ENCODE data around the gene ODAD2.

The ODAD2 gene

GRCh38 chr10:27878281-27878680 is 120.6 kb downstream of the ODAD2 start:
- DNase-seq (ENCODE audit: insufficient read length, low spot score) (no peak), FAIRE-seq (no peak)
- TF ChIP-seq POU2F2 (IDR thresholded peaks at IDR 0.05; ENCODE audit: low read depth, low read length): no peak
- TF ChIP-seq PAX5 (IDR thresholded peaks at IDR 0.05; ENCODE audit: insufficient read depth, low read length, severe bottlenecking): no peak
- TF ChIP-seq TAF1 (IDR thresholded peaks at IDR 0.05; ENCODE audit: low read depth, low read length): no peak
- no peak for TF ChIP-seq POLR2AphosphoS5 (IDR thresholded peaks at IDR 0.05; ENCODE audit: low read depth, low read length)
- no peak for TF ChIP-seq POLR2A (IDR thresholded peaks at IDR 0.05; ENCODE audit: low read depth, low read length)
- no peak for TF ChIP-seq SPI1 (IDR thresholded peaks at IDR 0.05; ENCODE audit: low read depth, low read length)

GRCh38 chr10:27865221-27865635 is 133.7 kb downstream of the ODAD2 start:
- FAIRE-seq (no peak), DNase-seq (ENCODE audit: insufficient read length, low spot score) (no peak)
- TF ChIP-seq POLR2AphosphoS5 (IDR thresholded peaks at IDR 0.05; ENCODE audit: low read depth, low read length) (no peak), POU2F2 (IDR thresholded peaks at IDR 0.05; ENCODE audit: low read depth, low read length) (no peak), PAX5 (IDR thresholded peaks at IDR 0.05; ENCODE audit: insufficient read depth, low read length, severe bottlenecking) (no peak), POLR2A (IDR thresholded peaks at IDR 0.05; ENCODE audit: low read depth, low read length) (no peak), SPI1 (IDR thresholded peaks at IDR 0.05; ENCODE audit: low read depth, low read length) (no peak), TAF1 (IDR thresholded peaks at IDR 0.05; ENCODE audit: low read depth, low read length) (no peak)

GRCh38 chr10:27861781-27862180 is 137.1 kb downstream of the ODAD2 start:
- TF ChIP-seq POLR2AphosphoS5 (IDR thresholded peaks at IDR 0.05; ENCODE audit: low read depth, low read length) (no peak), POU2F2 (IDR thresholded peaks at IDR 0.05; ENCODE audit: low read depth, low read length) (no peak), SPI1 (IDR thresholded peaks at IDR 0.05; ENCODE audit: low read depth, low read length) (no peak)
- DNase-seq (ENCODE audit: insufficient read length, low spot score) (no peak), FAIRE-seq (no peak)

GRCh38 chr10:27857616-27858015 is 141.3 kb downstream of the ODAD2 start:
- DNase-seq (ENCODE audit: insufficient read length, low spot score) (no peak), FAIRE-seq (no peak)
- TF ChIP-seq TAF1 (IDR thresholded peaks at IDR 0.05; ENCODE audit: low read depth, low read length) (no peak), POU2F2 (IDR thresholded peaks at IDR 0.05; ENCODE audit: low read depth, low read length) (no peak), POLR2A (IDR thresholded peaks at IDR 0.05; ENCODE audit: low read depth, low read length) (no peak), PAX5 (IDR thresholded peaks at IDR 0.05; ENCODE audit: insufficient read depth, low read length, severe bottlenecking) (no peak), POLR2AphosphoS5 (IDR thresholded peaks at IDR 0.05; ENCODE audit: low read depth, low read length) (no peak), SPI1 (IDR thresholded peaks at IDR 0.05; ENCODE audit: low read depth, low read length) (no peak)

GRCh38 chr10:27844223-27844622 is 154.7 kb downstream of the ODAD2 start:
- DNase-seq (ENCODE audit: insufficient read length, low spot score): no peak
- FAIRE-seq: no peak
- TF ChIP-seq TAF1 (IDR thresholded peaks at IDR 0.05; ENCODE audit: low read depth, low read length) (no peak), SPI1 (IDR thresholded peaks at IDR 0.05; ENCODE audit: low read depth, low read length) (no peak), POU2F2 (IDR thresholded peaks at IDR 0.05; ENCODE audit: low read depth, low read length) (no peak), POLR2A (IDR thresholded peaks at IDR 0.05; ENCODE audit: low read depth, low read length) (no peak), POLR2AphosphoS5 (IDR thresholded peaks at IDR 0.05; ENCODE audit: low read depth, low read length) (no peak), PAX5 (IDR thresholded peaks at IDR 0.05; ENCODE audit: insufficient read depth, low read length, severe bottlenecking) (no peak)

- no peak for FAIRE-seq
- no peak for DNase-seq (ENCODE audit: insufficient read length, low spot score)
- TF ChIP-seq TAF1 (IDR thresholded peaks at IDR 0.05; ENCODE audit: low read depth, low read length): no peak
Measured at GRCh38 chr10:27838901-27839300, 160.0 kb downstream of the ODAD2 start.

GRCh38 chr10:27838361-27838760 is 160.5 kb downstream of the ODAD2 start:
- TF ChIP-seq POU2F2 (IDR thresholded peaks at IDR 0.05; ENCODE audit: low read depth, low read length) (no peak), SPI1 (IDR thresholded peaks at IDR 0.05; ENCODE audit: low read depth, low read length) (no peak), POLR2AphosphoS5 (IDR thresholded peaks at IDR 0.05; ENCODE audit: low read depth, low read length) (no peak), POLR2A (IDR thresholded peaks at IDR 0.05; ENCODE audit: low read depth, low read length) (no peak), PAX5 (IDR thresholded peaks at IDR 0.05; ENCODE audit: insufficient read depth, low read length, severe bottlenecking) (no peak), TAF1 (IDR thresholded peaks at IDR 0.05; ENCODE audit: low read depth, low read length) (no peak)
- no peak for DNase-seq (ENCODE audit: insufficient read length, low spot score)
- FAIRE-seq: no peak

GRCh38 chr10:27834476-27834875 is 164.4 kb downstream of the ODAD2 start:
- FAIRE-seq: no peak
- DNase-seq (ENCODE audit: insufficient read length, low spot score): no peak
- TF ChIP-seq SPI1 (IDR thresholded peaks at IDR 0.05; ENCODE audit: low read depth, low read length) (no peak), POLR2AphosphoS5 (IDR thresholded peaks at IDR 0.05; ENCODE audit: low read depth, low read length) (no peak), TAF1 (IDR thresholded peaks at IDR 0.05; ENCODE audit: low read depth, low read length) (no peak), POLR2A (IDR thresholded peaks at IDR 0.05; ENCODE audit: low read depth, low read length) (no peak)

- TF ChIP-seq POU2F2 (IDR thresholded peaks at IDR 0.05; ENCODE audit: low read depth, low read length) (no peak), PAX5 (IDR thresholded peaks at IDR 0.05; ENCODE audit: insufficient read depth, low read length, severe bottlenecking) (no peak), POLR2AphosphoS5 (IDR thresholded peaks at IDR 0.05; ENCODE audit: low read depth, low read length) (no peak), TAF1 (IDR thresholded peaks at IDR 0.05; ENCODE audit: low read depth, low read length) (no peak)
- FAIRE-seq: no peak
- no peak for DNase-seq (ENCODE audit: insufficient read length, low spot score)
Measured at GRCh38 chr10:27833792-27834191, 165.1 kb downstream of the ODAD2 start.

- FAIRE-seq: no peak
- TF ChIP-seq PAX5 (IDR thresholded peaks at IDR 0.05; ENCODE audit: insufficient read depth, low read length, severe bottlenecking) (no peak), POU2F2 (IDR thresholded peaks at IDR 0.05; ENCODE audit: low read depth, low read length) (no peak), SPI1 (IDR thresholded peaks at IDR 0.05; ENCODE audit: low read depth, low read length) (no peak)
- DNase-seq (ENCODE audit: insufficient read length, low spot score): no peak
Measured at GRCh38 chr10:27832826-27833225, 166.1 kb downstream of the ODAD2 start.

GRCh38 chr10:27826369-27826768 is 172.5 kb downstream of the ODAD2 start:
- FAIRE-seq: no peak
- TF ChIP-seq POLR2A (IDR thresholded peaks at IDR 0.05; ENCODE audit: low read depth, low read length) (no peak), TAF1 (IDR thresholded peaks at IDR 0.05; ENCODE audit: low read depth, low read length) (no peak), PAX5 (IDR thresholded peaks at IDR 0.05; ENCODE audit: insufficient read depth, low read length, severe bottlenecking) (no peak), POLR2AphosphoS5 (IDR thresholded peaks at IDR 0.05; ENCODE audit: low read depth, low read length) (no peak), SPI1 (IDR thresholded peaks at IDR 0.05; ENCODE audit: low read depth, low read length) (no peak), POU2F2 (IDR thresholded peaks at IDR 0.05; ENCODE audit: low read depth, low read length) (no peak)
- no peak for DNase-seq (ENCODE audit: insufficient read length, low spot score)
